ENCODE results near the gene LYVE1. TPM values are rescaled to one million over a fixed set of nuclear protein-coding genes. Genes with fewer than 3 reads are reported as not detected.

Gene LYVE1
- polyA plus RNA-seq, 1 of the 3 experiments (the other 2 are of a cell fraction), result not detected

DNA sequence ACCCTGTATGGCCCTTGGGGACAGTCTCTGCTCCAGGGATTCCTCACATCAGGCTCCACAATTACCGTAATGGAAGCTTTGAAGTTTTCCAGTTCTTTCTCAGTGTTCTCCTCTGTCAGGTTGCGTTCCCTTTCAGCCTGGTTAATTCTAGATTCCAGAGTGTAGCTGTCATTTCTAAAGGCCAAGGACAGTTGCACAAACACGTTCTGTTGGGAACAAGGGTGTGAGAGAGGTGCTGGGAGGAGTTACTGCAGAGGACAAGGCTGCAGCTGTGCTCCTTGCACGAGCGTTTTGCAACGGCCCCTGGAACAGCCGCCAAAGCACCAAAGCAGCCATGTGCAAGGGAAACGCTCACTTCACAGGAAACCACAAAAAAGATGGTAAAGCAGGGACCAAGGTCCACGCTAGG, 35.9 kb upstream of the LYVE1 start (continued):
- TF ChIP-seq RFX5 (IDR thresholded peaks at IDR 0.05; ENCODE audit: low read length), result no peak

DNA sequence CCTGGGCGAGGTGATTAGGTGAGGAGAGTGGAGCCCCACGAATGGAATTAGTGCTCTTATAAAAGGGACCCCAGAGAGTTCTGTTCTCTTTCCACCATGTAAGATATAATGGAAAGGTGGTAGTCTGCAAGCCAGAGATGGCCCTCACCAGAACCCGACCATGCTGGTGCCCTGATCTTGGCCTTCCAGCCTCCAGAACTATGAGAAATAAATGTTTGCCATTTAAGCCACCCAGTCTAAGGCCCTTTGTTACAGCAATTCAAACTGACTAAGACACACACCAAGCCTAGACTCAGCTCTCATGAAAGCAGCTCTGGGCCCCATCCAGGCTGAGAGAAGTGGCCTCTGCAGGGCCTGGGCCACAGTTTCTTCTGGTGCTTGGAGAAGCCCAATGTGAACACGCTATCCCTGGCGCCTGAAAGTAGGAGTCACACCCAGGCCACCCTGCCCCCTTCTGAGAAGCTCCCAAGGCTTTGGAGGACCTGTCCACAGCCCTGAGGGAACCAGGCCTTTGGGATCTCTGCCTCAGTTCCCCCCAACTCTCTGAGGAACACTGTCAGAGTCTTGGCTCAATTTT, 35.3 kb upstream of the LYVE1 start:
- POLR2A ChIA-PET, result no interaction called here
- Histone ChIP-seq H3K27ac (ENCODE audit: low read depth in 2 of 2, low read length in 1 of 2) (no peak overlapping the region), H3K4me2 (no peak overlapping the region)

More for the DNA sequence above, 35.3 kb upstream of the LYVE1 start:
- H3K9ac ChIP-seq, result no peak overlapping the region
- no peaks in the 10 kb centered on the region for H3K36me3 ChIP-seq (replicated peaks in 1 of 2; ENCODE audit: control insufficient read depth in 1 of 2, insufficient read depth in 2 of 2, low read length in 1 of 2)
- H3K79me2 ChIP-seq (ENCODE audit: insufficient read depth), result no peaks in the 10 kb centered on the region
- WGBS (ENCODE audit: low lambda C conversion rate), result 77% methylated on average over 5 of the region's 5 CpGs
- TF ChIP-seq TCF12 (IDR thresholded peaks at IDR 0.05) (no peak), FOSL2 (IDR thresholded peaks at IDR 0.05; ENCODE audit: borderline replicate concordance, low read depth) (no peak), EZH2phosphoT487 (IDR thresholded peaks at IDR 0.05; ENCODE audit: borderline replicate concordance, low read depth) (no peak), JUND (IDR thresholded peaks at IDR 0.05) (no peak), FOXM1 (IDR thresholded peaks at IDR 0.05; ENCODE audit: low read depth) (no peak), YY1 (IDR thresholded peaks at IDR 0.05; ENCODE audit: low read depth) (no peak), MXI1 (IDR thresholded peaks at IDR 0.05; ENCODE audit: low read depth, low read length) (no peak), RFX5 (IDR thresholded peaks at IDR 0.05; ENCODE audit: low read length) (no peak), CHD2 (IDR thresholded peaks at IDR 0.05; ENCODE audit: low read length, partially characterized antibody) (no peak), GATA2 (CRISPR knock-in tag; IDR thresholded peaks at IDR 0.05) (no peak), SMC3 (IDR thresholded peaks at IDR 0.05; ENCODE audit: low read depth, low read length) (no peak), SIN3A (IDR thresholded peaks at IDR 0.05; ENCODE audit: borderline replicate concordance, low read depth, low read length) (no peak), NRF1 (IDR thresholded peaks at IDR 0.05; ENCODE audit: low read depth, low read length) (no peak), TAF1 (IDR thresholded peaks at IDR 0.05; ENCODE audit: borderline replicate concordance, low read depth, low read length) (no peak), POLR2AphosphoS5 (IDR thresholded peaks at IDR 0.05; ENCODE audit: low read depth, low read length) (no peak)
- TF ChIP-seq, protein P1, sequence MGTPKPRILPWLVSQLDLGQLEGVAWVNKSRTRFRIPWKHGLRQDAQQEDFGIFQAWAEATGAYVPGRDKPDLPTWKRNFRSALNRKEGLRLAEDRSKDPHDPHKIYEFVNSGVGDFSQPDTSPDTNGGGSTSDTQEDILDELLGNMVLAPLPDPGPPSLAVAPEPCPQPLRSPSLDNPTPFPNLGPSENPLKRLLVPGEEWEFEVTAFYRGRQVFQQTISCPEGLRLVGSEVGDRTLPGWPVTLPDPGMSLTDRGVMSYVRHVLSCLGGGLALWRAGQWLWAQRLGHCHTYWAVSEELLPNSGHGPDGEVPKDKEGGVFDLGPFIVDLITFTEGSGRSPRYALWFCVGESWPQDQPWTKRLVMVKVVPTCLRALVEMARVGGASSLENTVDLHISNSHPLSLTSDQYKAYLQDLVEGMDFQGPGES (IDR thresholded peaks at IDR 0.05; ENCODE audit: low read depth, low read length), result no peak
- TF ChIP-seq, protein P2, sequence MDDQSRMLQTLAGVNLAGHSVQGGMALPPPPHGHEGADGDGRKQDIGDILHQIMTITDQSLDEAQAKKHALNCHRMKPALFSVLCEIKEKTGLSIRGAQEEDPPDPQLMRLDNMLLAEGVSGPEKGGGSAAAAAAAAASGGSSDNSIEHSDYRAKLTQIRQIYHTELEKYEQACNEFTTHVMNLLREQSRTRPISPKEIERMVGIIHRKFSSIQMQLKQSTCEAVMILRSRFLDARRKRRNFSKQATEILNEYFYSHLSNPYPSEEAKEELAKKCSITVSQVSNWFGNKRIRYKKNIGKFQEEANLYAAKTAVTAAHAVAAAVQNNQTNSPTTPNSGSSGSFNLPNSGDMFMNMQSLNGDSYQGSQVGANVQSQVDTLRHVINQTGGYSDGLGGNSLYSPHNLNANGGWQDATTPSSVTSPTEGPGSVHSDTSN (IDR thresholded peaks at IDR 0.05), result no peak
- TF ChIP-seq, protein P3, sequence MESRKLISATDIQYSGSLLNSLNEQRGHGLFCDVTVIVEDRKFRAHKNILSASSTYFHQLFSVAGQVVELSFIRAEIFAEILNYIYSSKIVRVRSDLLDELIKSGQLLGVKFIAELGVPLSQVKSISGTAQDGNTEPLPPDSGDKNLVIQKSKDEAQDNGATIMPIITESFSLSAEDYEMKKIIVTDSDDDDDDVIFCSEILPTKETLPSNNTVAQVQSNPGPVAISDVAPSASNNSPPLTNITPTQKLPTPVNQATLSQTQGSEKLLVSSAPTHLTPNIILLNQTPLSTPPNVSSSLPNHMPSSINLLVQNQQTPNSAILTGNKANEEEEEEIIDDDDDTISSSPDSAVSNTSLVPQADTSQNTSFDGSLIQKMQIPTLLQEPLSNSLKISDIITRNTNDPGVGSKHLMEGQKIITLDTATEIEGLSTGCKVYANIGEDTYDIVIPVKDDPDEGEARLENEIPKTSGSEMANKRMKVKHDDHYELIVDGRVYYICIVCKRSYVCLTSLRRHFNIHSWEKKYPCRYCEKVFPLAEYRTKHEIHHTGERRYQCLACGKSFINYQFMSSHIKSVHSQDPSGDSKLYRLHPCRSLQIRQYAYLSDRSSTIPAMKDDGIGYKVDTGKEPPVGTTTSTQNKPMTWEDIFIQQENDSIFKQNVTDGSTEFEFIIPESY (IDR thresholded peaks at IDR 0.05; ENCODE audit: borderline replicate concordance, low read depth), result no peak
- TF ChIP-seq, protein P4, sequence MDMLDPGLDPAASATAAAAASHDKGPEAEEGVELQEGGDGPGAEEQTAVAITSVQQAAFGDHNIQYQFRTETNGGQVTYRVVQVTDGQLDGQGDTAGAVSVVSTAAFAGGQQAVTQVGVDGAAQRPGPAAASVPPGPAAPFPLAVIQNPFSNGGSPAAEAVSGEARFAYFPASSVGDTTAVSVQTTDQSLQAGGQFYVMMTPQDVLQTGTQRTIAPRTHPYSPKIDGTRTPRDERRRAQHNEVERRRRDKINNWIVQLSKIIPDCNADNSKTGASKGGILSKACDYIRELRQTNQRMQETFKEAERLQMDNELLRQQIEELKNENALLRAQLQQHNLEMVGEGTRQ (IDR thresholded peaks at IDR 0.05; ENCODE audit: borderline replicate concordance, low read depth, low read length), result no peak
- no peaks in the 10 kb centered on the region for H3K27me3 ChIP-seq (ENCODE audit: insufficient read depth)
- H3K9me2 ChIP-seq, result no peaks in the 10 kb centered on the region
- no peaks in the 10 kb centered on the region for H4K20me1 ChIP-seq (ENCODE audit: insufficient read depth)
- CTCF ChIA-PET, result interaction anchor here (1.1 kb wide), 1 partner anchor 51 kb away, joined by 3 read pairs; no protein-coding TSS in a partner anchor
- H3F3A ChIP-seq (replicated peaks; ENCODE audit: insufficient read depth), result no peaks in the 10 kb centered on the region
- H3K4me3 ChIP-seq (ENCODE audit: low read depth in 2 of 2, low read length in 1 of 2), result no peak overlapping the region
- no peak for DNase-seq
- peaks cover 0 to 8% of the 10 kb centered on the region in 2 experiments; a peak in 1 of 4 replicates for H3K4me1 ChIP-seq (ENCODE audit: control insufficient read depth in 1 of 2, insufficient read depth in 2 of 2, low read depth in 1 of 2, low read length in 1 of 2)
- H3K9me3 ChIP-seq, result no peaks in the 10 kb centered on the region
- H2AFZ ChIP-seq (ENCODE audit: low read depth), result no peak overlapping the region
